Kidney (tissue), 14 donors: ENCODE results near the gene HOXB2. TPM values are rescaled to one million over a fixed set of nuclear protein-coding genes. Genes with fewer than 3 reads are reported as not detected.

Experiments
- DNase-seq, 5 donors: peaks; one replicate each; pipeline ENCODE4 v3.0.0-alpha.2; 2013 to 2020
- FAIRE-seq: peaks from 2 replicates; lab custom pipeline; 2012; peaks lifted over from hg19 to GRCh38; lab: Jason Lieb, UNC
- H3K27ac ChIP-seq, 2 donors: one replicate each; pipeline ENCODE4 v1.7.0; 2013; ENCODE audit warnings: low read depth in 2 of 2, low read length in 2 of 2, inconsistent platforms in 1 of 2
- H3K27me3 ChIP-seq: one replicate; pipeline ENCODE4 v1.7.1; 2013; ENCODE audit warnings: low read length, inconsistent platforms; ENCODE audit not compliant: control insufficient read depth, insufficient read depth
- H3K36me3 ChIP-seq, 3 donors: one replicate each; pipeline versions ENCODE4 v1.7.0 to v1.7.1; 2013; ENCODE audit warnings: low read length in 3 of 3, control low read depth in 1 of 3, inconsistent platforms in 1 of 3; ENCODE audit not compliant: insufficient read depth in 3 of 3, control insufficient read depth in 2 of 3
- H3K4me1 ChIP-seq, 3 donors: one replicate each; pipeline versions ENCODE4 v1.7.0 to v1.7.1; 2013; ENCODE audit warnings: low read length in 3 of 3, inconsistent platforms in 1 of 3, low read depth in 1 of 3; ENCODE audit not compliant: control insufficient read depth in 2 of 3, insufficient read depth in 2 of 3
- H3K4me3 ChIP-seq, 3 donors: one replicate each; pipeline versions ENCODE4 v1.7.0 to v1.8.1; 2013; ENCODE audit warnings: low read length in 3 of 3, control low read depth in 1 of 3, inconsistent platforms in 1 of 3
- H3K9ac ChIP-seq, 3 donors: one replicate each; pipeline versions ENCODE4 v1.7.0 to v1.7.1; 2013; ENCODE audit warnings: low read length in 3 of 3, control low read depth in 1 of 3, inconsistent platforms in 1 of 3
- H3K9me3 ChIP-seq, 3 donors: one replicate each; pipeline versions ENCODE4 v1.7.0 to v1.7.1; 2013; ENCODE audit warnings: low read length in 3 of 3, control low read depth in 1 of 3, inconsistent platforms in 1 of 3; ENCODE audit not compliant: control insufficient read depth in 2 of 3, insufficient read depth in 1 of 3
- intact Hi-C: fragments of 100-400 bp; cut with DNase I; formaldehyde crosslinking; loops from one replicate; pipeline ENCODE4 v1.11.1; 2022
- polyA plus RNA-seq: library from polyadenylated mRNA; stranded (reverse); fragments of 350-450 nt; fragmentation: Illumina TruSeq; extraction: RNeasy Lipid Tissue Mini Kit (QIAGEN cat#74804); gene quantifications from one replicate; pipeline ENCODE4 v1.2.3, GENCODE V29; 2014; ENCODE audit warnings: low read depth, low replicate concordance; ENCODE audit not compliant: insufficient read depth
- total RNA-seq: library from RNA; stranded (reverse); fragmentation: NEBNext Ultra II Directional; extraction: Animal tissue kit (Norgen Biotek cat#: 25700); gene quantifications from one replicate; pipeline ENCODE4 v1.2.1, GENCODE V29; 2021
- TF ChIP-seq, protein P1 (sequence below): IDR thresholded peaks from 3 replicates; pipeline ENCODE4 v1.5.1; 2012; ENCODE audit warnings: mild to moderate bottlenecking, moderate library complexity, borderline replicate concordance; ENCODE audit not compliant: insufficient read depth; ENCODE audit errors: extremely low read depth
- donor health status: control.
- donor health status: control.
- donor health status: control.
- donor health status: control.
- donor health status: control.
- donor health status: DM: yes; HTN: yes; CAD: no.
- donor health status: Normal renal cell carcinoma (clear cell type).

Gene HOXB2
- total and polyA plus RNA-seq, 2 donors from 2014 or later = 30.7 to 61.9 TPM

DNA sequence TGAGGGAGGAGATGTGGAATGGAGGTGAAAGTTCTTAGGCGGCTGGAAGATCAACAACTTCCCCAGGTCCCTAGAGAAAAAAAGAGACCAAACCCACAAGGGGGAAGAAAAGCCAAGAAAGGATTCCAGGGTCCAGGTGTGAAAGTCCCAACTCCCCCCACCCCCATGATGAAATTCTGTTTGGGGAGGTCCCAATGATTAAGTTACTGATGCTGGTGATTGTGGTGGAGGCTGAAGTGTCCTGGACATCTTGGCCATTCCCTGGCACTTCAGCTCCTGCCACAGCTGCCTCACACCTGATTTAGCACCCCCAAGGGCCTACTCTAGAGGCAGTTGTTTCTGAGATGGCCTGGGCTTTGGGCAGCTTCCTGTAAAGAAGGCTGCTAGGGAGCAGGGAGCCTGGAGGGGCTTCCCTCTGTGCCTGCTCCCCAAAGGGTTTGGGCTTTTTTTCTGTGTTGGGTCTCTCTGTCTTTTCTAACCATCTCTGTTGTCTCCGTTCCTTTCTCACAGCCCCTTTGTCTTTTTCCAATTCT is 20.2 kb upstream of the HOXB2 start:
- intact Hi-C loops = no loop called here
- Histone ChIP-seq H3K27me3 (no peaks in the 10 kb centered on the region), H3K9me3 (no peaks in the 10 kb centered on the region), H3K9ac (peak overlapping the region in 1 of 3 donors; percentile 65), H3K27ac (peak overlapping the region; percentile 19 to 77), H3K36me3 (peaks cover 2 to 8% (median 5%) of the 10 kb centered on the region in 3 donors), H3K4me3 (peak overlapping the region in 2 of 3 donors; percentile 39 to 45), H3K4me1 (peaks cover 41 to 62% (median 51%) of the 10 kb centered on the region in 3 donors)
- TF ChIP-seq, protein P1, sequence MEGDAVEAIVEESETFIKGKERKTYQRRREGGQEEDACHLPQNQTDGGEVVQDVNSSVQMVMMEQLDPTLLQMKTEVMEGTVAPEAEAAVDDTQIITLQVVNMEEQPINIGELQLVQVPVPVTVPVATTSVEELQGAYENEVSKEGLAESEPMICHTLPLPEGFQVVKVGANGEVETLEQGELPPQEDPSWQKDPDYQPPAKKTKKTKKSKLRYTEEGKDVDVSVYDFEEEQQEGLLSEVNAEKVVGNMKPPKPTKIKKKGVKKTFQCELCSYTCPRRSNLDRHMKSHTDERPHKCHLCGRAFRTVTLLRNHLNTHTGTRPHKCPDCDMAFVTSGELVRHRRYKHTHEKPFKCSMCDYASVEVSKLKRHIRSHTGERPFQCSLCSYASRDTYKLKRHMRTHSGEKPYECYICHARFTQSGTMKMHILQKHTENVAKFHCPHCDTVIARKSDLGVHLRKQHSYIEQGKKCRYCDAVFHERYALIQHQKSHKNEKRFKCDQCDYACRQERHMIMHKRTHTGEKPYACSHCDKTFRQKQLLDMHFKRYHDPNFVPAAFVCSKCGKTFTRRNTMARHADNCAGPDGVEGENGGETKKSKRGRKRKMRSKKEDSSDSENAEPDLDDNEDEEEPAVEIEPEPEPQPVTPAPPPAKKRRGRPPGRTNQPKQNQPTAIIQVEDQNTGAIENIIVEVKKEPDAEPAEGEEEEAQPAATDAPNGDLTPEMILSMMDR = no peak
- DNase-seq (no peak), FAIRE-seq (no peak)

DNA sequence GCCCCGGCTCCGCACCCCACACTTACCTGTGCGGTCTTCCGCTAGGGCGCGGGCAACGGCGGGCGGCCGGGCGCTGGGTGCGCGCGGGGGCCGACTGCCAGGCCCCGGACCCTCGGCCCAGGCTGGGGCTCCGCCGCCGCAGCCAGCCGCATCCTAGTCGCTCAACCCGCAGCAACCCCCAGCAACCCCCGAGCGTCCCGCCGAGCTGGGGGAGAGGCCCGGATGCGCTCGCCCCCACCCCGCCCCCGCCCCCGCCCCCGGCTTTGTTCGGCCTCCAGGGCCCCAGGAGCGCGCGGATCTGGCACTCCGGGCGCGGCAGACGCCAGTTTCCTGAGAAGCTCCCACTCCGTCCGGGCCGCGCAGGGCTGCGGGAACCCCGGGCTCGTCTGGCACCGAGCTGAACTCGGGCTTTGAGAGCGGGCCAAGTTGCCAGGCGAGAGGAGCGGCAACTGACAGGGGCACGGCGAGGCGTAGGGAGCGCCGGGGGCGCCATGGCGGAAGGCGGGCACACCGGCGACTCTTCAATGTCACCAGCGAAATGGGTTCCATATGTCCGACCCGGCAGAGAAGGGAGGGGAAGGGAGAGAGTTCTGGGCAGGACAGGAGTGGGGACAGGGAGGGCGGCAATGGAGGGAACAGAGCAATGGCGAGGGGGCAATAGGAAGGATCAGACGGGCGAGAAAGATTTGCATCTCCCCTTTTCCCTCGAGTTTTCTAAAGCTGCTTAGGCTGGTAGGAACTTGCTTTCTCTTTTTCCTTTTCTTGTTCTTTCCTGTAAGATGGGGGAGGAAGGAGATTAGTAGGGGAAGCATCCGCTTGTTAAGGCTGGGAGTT is 19.5 kb upstream of the HOXB2 start:
- Histone ChIP-seq H3K27me3 (no peaks in the 10 kb centered on the region), H3K27ac (peak overlapping the region; percentile 77 to 78), H3K36me3 (peaks cover 2 to 8% (median 5%) of the 10 kb centered on the region in 3 donors), H3K9me3 (no peaks in the 10 kb centered on the region), H3K9ac (peak overlapping the region in 2 of 3 donors; percentile 61 to 65), H3K4me1 (peaks cover 41 to 62% (median 56%) of the 10 kb centered on the region in 3 donors), H3K4me3 (peak overlapping the region; percentile 39 to 54 (median 45))
- intact Hi-C loops = no loop called here
- no peak for FAIRE-seq
- TF ChIP-seq, protein P1 = no peak
- peak in 2 of 5 donors; percentile 53 to 79 for DNase-seq

DNA sequence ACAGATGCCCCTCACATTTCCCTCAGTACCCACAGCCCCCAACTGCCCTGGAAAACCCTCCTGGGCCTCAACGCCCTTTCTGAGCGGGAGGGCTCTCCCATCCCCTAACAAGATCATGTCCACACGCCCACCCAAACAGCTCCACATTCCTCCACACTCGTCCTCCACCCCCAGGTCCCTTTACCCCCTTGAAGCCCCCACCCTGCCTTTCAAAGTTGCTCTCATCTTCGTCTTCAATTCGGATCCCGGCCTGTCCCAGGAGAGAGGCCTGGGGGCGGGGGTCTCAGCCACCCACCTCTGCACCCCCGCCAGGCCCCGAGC is 18.9 kb upstream of the HOXB2 start:
- Histone ChIP-seq H3K4me3 (no peak overlapping the region), H3K9me3 (no peaks in the 10 kb centered on the region), H3K4me1 (peaks cover 41 to 66% (median 59%) of the 10 kb centered on the region in 3 donors), H3K36me3 (peaks cover 2 to 8% (median 5%) of the 10 kb centered on the region in 3 donors), H3K27me3 (no peaks in the 10 kb centered on the region), H3K9ac (peak overlapping the region in 1 of 3 donors; percentile 4), H3K27ac (peak overlapping the region; percentile 28 to 39)
- FAIRE-seq (no peak), DNase-seq (no peak)
- TF ChIP-seq, protein P1 = no peak
- intact Hi-C loops = no loop called here
